NCI-H1092 (cell line): ENCODE data around the gene DCC.

ENCODE experiments used
- DNase-seq: peaks from one replicate; lab custom pipeline; 2025; lab: John Stamatoyannopoulos, UW

Gene DCC

GRCh38 chr18:53193870-53194269, 853.9 kb downstream of the DCC start:
- DNase-seq, result no peak

GRCh38 chr18:53219853-53220252, 879.9 kb downstream of the DCC start:
- no peak for DNase-seq

DNA sequence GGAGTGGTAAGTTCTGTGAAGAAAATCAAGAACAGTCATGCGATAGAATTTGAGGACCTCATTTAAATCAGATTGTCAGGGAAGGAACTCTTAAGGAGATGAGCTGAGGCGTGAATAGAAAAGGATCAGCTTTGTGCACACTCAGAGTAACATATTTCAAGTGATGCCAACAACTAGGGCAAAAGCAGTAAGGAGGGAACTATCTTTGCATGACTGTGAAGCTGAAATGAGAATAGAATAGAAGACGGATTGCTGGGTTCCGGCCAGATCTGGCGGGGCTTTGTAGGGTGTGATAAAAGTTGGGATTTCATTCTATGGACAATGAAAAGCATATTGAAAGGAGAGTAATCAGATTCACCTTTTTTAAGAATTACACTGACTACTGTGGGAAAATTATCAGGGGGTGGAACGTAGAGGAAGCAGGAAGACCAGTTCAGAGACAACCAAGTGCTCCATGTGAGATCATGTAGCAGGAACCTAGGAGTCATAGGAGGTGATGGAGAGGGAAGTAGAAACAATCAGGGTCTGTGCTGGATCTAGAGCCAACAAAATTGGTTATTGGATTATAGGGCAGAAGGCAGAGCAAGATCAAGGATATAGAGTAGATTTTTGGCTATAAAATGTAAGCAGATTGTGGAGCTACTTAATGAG, 884.3 kb downstream of the DCC start:
- DNase-seq, result no peak

- no peak for DNase-seq
Measured at GRCh38 chr18:53225567-53226325, 885.7 kb downstream of the DCC start.

DNA sequence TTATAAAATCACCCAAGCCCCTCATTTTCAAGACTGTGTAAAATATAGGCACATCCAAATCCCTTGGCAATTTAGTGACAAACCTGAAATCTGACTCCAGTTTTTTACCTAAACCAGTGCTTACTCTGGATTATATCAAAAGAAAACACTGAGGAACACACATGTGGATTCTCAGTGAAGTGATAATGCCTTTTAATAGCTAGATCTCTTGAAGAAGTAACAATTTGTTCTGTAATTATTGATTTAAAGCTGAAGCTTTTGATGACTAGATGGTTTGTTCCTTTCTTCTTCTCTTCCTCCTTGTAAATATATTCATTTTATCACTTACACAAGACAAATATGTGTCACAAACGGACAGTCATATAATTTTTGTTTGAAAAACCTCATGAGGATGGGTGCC, 894.6 kb downstream of the DCC start:
- no peak for DNase-seq

GRCh38 chr18:53241161-53241560, 901.2 kb downstream of the DCC start:
- DNase-seq, result no peak

DNA sequence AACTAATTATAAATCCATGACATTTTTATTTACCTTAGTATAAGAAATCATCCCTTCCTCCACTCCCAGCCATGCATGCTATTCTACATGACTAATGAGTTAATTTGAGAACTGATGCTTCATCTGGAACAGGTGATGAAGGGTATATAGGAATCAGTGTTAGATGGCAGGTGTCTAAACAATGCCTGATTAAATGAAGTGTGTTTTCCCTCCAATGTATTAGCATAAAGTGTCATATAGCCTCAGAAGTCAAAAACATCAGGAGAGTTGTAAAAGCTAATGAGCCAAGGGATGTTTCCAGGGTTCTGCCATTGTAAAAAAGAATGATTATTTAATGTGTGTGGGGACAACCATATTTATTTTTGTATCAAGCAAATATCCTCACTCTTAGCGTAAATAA, 913.8 kb downstream of the DCC start:
- no peak for DNase-seq

DNA sequence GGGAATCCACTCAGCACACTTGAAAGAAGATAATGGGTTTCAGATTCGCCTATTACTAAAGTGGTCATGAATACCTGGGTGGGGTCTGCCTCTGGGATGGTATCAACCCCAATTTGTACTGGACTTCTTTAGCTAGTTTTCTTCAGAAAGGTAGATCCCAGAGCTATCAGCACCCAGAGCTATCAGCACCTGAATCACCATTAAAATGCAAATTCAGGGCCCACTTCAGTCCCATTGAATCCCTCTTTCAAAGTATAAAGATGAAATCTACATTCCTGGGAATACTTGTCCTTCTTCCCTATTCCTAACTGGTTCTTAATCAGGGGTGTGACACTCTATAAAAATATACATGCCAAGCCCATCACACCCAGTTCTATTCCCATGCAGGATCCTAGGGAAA, 914.3 kb downstream of the DCC start:
- DNase-seq, result no peak

GRCh38 chr18:53261241-53261640, 921.2 kb downstream of the DCC start:
- DNase-seq, result no peak

DNA sequence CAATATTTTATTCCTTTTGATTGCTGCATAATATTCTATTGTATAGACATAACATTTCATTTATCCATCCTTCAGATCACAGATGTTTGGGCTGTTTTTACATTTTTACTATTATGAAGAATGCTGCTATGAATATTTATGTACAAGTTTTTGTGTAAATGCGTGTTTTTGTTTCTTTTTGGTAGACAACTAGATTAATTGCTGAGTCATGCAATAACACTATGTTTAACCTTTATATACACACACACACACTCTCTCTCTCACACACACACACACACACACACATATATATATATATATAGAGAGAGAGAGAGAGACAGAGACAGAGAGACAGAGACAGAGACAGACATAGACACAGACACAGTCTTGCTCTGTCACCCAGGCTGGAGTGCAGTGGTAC, 926.9 kb downstream of the DCC start:
- no peak for DNase-seq

DNA sequence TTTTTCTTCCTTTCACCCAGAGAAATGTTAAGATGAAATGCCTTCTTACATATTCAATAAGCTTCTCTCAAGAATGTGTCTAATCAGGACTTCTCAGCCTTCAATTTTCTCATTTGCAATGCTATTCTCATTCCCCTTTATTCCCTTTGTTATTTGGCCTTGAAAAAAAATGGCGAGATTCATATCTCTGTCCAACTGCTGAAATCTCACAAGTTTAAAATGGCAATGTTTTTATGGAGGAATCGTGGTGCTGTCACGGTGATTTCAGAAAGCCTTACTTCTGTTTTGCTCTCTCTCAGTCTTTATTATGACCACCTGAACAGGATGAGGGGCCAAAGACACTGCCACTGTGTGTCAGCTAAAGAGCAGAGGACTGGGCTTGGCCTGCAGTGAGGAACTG, 928.5 kb downstream of the DCC start:
- DNase-seq, result no peak

DNA sequence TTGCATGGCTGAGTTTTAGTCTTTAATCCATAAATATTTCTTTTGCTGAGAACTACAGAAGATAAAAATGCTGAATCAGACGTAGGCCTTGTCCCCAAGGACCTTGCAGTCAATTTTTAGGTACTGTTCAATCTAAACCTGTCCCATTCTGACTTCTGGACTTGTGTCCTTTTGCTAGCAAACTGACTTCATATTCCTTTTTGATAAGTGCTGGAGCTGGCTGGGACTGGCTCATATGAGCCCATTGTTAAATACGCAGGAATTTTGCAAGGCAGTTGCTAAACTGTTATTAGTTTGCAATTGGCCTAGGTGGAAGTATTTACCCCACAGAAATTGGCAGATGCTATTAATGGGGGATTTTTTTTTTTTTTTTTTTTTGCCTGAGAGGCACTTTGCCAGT, 941.4 kb downstream of the DCC start:
- DNase-seq, result no peak

- DNase-seq, result no peak
Measured at GRCh38 chr18:53283708-53284107, 943.7 kb downstream of the DCC start.

- no peak for DNase-seq
Measured at GRCh38 chr18:53305461-53305860, 965.5 kb downstream of the DCC start.

DNA sequence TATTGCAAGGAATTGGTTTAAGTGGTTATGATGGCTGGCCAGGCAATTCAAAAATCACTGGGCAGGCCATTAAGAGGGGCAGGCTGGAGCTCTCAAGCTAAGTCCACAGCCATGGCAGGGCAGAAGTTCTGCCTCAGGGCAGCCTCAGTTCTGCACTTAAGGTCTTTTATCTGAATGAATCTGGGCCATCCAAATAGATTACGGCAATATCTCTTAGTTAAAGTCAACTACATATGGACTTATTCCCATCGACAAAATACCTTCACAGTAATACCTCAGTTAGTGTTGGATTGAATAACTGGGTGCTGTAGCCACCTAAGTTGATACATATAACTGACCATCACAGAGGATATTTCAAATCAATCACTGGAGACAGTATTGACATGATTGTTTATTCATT, 979.6 kb downstream of the DCC start:
- no peak for DNase-seq

GRCh38 chr18:53322163-53322562, 982.2 kb downstream of the DCC start:
- no peak for DNase-seq

GRCh38 chr18:53324353-53324752, 984.4 kb downstream of the DCC start:
- no peak for DNase-seq

DNA sequence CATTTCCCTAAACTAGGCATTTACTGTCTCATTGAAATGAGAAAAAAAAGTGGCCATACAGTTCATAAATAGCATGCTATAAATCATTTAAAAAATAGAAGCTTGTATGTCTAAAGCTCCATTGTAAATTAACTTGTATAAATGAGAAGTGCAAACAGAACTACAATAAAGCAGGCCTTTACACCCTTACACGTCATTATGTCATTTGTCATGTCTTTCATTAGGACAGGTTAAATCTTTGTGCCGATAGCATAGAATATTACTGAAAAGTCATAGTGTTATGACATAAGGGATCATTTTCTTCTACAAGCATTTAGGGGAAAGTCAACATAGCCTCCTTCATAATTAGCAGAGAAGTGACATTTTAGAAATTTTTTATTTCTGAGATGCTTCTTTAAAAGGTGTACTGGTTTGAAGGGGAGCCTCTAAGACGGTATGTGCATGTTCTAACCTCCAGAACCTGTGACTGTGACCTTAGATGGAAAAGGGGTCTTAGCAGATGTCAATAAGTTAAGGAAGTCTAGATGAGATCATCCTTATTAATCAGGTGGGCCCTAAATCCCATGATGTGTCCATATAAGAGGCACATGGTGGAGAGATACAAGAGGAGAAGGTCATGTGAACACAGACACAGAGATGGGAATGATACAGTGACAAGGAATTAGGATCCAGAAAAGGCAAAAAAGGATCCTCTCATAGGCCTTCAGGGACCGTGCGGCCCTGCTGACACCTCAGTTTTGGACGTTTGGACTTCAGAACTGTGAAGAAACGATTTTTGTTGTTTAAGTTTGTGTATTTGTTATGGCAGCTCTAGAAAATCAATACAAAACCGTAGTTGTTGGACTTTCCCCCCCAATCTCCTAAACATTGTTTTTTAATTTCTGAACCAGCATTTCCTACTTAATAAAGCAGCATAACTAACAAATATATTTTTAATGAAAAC, 1020.8 kb downstream of the DCC start:
- DNase-seq, result no peak

DNA sequence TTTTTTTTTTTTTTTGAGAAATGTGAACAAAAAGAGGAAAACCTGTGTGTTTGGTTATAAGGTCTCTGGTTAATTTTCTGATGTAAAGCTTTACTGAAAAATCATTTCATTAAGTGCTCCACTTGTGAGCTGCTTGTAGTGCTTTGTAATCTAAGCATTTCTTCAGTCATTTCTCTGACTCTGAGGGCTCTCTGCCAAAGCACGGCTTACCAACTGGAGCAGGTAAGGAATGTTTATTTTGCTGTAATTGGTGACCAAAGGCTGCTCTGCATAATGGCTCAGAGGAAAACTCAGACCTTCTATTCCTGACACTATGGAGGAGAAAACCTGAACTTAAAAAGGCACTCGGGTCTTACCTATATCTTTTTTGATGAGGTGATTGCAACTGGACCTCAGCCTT, 1035.6 kb downstream of the DCC start:
- DNase-seq, result peak; percentile 29

- DNase-seq, result peak; percentile 53
Measured at GRCh38 chr18:53380063-53380639, 1040.2 kb downstream of the DCC start.

GRCh38 chr18:53382870-53383269, 1042.9 kb downstream of the DCC start:
- DNase-seq, result no peak

DNA sequence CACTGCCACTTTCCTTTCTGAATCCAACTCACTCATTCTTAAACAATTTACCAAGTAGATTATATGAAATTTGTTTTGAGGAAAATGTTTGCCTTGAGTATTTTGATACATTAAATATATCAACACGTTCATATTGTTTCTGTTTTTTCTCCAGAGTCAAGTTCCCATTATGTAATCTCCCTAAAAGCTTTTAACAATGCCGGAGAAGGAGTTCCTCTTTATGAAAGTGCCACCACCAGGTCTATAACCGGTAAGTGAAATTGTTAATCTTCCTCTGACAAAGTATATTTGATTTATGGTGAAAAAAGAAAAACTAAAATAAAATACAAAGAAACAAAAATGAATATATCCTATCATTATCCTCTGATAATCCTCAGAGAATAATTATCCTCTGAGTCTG, 1045.9 kb downstream of the DCC start:
- DNase-seq, result no peak
